GM11168 (cell line): Measurements from ENCODE around the gene CAPRIN2.

Source experiments
- in situ Hi-C: fragments of 300-500 bp; cut with MboI; formaldehyde crosslinking; loops from one replicate; pipeline ENCODE4 v1.12.0; 2022; ENCODE audit warnings: low sequenced_read_pairs; ENCODE audit not compliant: unreplicated experiment

Gene CAPRIN2

DNA sequence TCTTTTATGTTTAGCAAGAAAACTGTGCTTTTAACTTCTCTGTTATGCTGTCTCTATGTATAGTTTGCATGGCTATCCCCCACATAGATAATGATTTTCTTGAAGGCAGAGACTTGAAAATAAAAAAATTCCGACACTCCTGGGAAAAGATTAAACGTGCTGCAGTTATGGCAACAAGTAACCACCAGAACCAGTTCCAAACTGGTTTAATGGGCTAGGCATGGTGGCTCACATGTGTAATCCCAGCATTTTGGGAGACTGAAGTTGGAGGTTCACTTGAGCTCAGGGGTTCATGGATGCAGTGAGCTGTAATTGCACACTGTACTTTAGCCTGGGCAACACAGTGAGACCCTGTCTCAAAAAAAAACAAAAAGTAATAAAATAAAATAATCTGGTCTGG is 15.1 kb upstream of the CAPRIN2 start:
- in situ Hi-C loops, result no loop called here

DNA sequence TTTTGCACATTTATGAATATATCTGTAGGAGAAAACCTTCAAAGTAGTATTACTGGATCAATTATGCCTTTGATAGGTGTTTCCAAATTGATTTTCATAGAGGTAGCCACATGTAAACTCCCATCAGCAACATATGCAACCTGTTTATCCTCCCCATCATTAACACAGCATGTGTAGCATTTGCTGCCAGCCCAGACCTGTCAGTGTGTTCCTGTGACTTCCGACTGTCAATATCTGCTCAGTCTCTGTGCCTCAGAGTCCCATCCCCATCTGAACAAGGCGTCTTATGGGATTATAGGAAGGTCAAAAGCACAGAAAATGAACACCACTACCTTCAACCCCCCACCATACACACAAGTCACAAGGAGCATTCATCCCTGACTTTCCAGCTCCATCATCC is 9.5 kb upstream of the CAPRIN2 start:
- in situ Hi-C loops, result no loop called here

DNA sequence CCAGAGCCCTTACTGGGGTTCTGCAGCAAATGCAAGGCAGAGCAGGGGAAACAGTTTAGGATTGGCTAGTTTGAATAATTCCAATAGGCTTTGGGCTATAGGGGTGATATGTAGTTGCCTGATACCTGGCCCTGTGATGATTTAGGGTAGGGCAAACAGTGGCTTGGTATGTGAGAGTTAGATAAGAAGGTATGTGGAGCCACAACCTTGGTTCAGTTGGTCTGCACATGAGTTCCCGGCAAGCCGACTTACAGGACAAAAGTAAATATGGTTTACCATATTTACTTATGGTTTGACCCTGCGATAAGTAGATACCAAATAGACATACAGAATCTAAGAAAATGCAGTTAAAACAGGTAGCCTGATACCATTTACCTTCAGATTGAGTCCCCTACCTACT is 8.3 kb upstream of the CAPRIN2 start:
- in situ Hi-C loops, result no loop called here

DNA sequence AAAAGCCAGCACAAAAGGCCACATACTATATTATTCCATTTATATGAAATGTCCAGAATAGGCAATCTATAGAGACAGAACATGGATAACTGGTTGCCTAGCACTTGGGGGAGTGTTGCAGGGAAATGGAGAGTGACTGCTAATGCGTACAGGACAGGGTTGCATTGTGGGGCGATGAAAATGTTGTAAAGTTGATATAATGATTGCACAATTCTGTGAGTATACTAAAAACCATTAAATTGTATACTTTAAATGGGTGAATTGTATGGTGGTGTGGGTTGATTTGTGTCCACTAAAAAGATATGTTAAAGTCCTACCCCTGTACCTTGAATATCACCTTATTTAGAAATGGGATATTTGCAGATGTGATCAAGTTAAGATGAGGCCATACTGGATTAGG is 7.0 kb upstream of the CAPRIN2 start:
- in situ Hi-C loops, result no loop called here

DNA sequence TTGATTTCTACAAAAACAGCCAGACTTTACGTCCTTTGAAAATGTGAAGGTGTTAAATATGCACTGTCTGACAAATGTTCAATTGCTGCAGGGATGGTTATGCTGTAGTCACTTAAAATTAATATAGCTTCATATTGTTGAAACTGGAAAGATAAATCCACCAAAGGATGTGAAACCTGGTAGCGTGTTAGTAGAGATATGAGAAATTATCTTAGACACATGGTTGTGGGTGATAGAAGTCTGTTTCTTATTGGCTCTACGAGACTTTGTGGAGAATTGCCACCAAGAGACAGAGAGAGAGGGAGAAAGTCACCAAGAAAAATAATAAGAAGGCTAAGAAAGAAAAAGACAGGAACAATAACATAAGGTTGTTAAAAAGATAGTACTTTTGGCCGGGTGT is 2.6 kb upstream of the CAPRIN2 start:
- in situ Hi-C loops, result no loop called here

DNA sequence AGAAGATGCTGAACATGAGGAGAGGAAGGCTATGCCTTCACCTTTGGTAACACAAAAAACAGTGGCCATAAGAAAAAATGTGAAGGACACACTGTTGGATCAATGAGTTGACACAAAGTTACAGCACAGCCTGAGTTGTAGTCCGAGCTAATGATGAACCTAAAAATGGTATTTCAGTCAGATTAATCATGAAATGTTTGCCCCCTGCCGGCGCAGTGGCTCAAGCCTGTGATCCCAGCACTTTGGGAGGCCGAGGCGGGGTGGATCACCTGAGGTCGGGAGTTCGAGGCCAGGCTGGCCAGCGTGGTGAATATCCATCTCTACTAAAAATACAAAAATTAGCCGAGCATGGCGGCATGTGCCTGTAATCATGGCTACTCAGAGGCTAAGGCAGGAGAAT is 1.3 kb upstream of the CAPRIN2 start:
- in situ Hi-C loops, result no loop called here

DNA sequence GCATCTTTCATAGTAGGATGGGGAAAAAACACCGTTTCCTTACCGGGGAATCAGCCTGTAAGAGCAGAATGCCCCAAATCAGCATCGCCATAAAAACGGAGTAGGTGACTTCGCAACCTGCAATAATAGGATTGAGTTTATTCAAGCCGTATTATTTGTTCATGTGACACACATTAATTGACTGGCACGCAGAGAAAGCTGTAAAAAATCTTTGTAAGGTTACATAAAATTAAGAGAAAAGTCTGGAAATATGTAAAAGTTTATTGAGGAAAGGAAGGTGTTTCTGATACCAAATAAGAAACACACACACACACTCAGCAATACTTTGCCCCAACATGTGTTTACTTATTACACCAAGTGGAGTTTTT is 628 bp upstream of the CAPRIN2 start:
- in situ Hi-C loops, result no loop called here

DNA sequence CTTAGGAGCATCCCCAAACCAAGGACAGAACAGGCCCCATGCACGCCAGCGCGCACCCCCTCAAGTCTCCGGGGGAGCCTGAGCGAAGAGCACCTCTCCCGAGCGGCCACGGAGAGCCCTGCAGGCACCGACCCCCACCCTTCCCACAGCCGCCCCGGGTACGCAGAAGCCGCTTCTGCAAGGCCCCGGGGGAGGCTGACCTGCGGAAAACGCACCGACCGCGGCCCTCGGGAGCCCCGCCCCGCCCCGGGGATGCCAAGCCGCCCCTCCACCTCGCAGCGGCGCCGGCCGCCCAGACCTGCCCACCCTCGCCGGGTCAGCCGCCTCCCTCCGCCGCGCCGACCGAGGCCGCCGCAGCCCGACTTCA is 385 bp downstream of the CAPRIN2 start:
- in situ Hi-C loops, result no loop called here

DNA sequence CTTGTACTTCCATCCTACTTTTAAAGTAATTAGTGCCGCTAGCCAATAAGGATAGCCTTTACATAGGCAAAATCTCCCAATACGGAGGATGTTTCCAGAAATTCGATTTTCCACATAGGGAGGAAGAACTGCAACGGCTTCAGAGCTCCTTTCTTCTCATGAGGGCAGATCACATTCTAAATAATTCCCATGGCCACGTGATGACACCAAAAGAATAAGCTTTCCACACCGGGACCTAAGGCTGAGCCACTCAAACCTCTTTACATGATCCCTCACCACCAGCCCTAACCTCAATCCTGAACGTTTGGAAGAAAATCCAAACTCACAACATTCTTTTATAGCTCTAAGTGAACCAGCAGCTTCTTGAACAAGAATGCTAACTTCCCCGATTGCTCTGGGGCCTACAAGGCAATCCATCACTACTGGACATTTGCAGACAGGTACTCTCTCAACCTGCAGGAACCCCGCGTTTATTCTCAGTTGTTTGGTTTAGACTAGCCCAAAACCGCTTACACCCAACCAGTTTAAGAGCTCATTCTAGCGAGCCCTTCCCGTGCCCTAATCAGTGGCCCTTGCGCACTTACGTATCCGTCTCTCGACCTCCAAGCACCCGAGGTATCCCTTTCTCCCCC is 884 bp downstream of the CAPRIN2 start:
- in situ Hi-C loops, result no loop called here

DNA sequence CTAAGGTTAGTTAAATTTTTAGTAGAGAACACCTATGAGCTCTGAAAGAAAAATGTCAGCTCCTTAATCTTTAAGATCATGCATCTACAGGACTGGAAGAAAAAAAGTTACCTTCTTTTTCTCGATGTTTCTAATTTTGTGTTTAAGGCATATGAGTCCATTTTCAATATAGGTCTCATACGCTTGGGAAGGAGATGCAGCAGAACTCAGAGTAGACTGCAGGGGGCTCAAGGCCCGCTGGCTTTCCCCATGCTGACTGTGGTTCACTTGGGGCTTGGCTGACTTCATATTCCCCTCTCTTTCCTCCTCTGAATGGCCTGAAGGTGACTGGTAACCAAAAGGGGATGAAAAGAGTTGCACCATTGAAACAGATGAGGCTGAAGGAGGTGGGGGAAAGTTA is 1.5 kb downstream of the CAPRIN2 start:
- in situ Hi-C loops, result no loop called here

DNA sequence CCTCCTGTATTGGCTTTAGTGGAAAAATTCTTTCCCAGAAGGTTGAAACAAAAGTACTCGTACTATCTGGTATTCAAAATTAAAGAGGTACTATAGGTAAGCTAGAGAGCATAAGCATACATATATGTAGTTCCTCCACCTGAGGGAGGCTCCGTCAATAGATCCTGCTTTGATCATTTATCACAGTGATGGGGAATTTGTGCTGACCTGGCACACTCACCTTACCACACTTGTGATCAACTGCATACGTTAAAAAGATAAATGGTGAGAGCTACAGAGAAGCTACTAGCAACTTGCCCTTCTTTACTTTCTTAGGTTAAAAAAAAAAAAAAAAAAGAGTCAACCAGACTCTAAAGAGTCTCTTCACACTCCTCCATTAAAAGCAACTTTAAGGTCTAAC is 2.5 kb downstream of the CAPRIN2 start:
- in situ Hi-C loops, result no loop called here

DNA sequence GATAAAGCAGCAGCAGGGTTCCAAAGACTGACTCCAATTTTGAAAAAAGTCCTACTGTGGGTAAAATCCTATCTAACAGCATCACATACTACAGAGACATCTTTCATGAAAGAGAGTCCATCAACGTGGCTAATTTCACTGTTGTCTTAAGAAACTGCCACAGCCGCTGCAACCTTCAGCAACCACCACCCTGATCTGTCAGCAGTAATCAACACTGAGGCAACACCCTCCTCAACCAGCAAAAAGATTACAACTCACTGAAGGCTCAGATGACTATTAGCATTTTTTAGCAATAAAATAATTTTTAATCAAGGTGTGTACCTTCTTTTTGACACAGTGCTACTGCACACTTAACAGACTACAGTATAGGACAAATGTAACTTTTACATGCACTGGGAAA is 6.6 kb downstream of the CAPRIN2 start:
- in situ Hi-C loops, result no loop called here

DNA sequence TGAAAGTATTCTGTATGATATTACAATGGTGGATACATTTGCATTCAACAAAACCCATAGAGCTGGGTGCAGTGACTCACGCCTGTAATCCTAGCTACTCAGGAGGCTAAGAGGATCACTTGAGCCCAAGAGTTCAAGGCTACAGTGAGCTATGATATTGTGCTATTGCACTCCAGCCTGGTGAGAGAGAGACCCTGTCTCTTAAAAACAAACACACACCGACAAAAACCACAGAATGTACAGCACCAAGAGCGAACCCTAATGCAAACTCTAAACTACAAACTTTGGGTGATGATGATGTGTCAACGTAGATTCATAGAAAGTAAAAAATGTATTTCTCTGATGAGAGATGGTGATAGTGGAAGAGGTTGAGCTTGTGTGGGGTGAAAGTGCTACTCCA is 8.6 kb downstream of the CAPRIN2 start:
- in situ Hi-C loops, result no loop called here

DNA sequence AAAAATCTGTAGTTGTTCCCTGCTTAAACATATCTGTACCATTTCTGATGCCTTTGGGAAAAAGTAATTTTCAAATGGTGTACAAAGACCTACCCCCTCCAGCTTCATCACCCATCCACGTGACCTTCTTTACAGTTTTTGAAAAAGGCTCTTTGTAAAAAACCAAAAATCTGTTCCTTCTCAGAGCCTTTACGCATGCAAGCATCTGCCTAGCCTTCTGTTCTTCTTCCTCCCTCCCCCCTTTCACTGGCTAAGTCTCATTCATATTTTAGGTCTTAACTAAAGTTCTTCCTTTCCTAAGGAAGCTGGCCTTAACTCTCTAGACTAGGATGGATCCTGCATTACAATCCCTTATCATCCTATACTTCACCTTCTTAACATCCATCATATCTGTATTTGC is 10.4 kb downstream of the CAPRIN2 start:
- in situ Hi-C loops, result no loop called here

DNA sequence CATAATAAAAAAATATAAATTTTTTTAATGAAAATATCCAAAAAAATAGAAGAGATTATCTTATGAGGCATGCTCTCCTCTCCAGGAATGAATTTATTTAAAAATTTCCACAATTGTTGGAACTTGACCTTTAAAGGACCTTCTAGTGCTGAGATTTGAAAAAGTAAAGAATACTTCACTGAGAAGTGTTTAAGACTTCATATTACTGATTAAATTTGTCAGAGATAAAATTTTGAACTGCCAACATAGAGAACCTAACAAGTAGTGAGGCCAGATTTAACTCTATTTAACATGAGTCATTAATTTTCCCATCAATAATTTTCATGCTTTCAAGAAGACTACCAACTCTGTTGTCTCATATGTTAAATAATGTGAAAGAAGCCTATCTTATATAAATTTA is 14.5 kb downstream of the CAPRIN2 start:
- in situ Hi-C loops, result no loop called here

DNA sequence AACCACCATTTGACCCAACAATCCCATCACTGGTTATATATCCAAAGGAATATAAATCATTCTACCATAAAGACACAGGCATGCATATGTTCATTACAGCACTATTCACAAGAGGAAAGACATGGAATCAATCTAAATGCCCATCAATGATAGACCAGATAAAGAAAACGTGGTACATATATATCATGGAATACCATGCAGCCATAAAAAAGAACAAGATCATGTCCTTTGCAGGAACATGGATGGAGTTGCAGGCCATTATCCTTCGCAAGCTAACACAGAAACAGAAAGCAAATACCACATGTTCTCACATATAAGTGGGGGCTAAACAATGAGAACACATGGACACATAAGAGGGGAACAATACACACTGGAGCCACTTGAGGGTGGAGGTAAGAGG is 15.7 kb downstream of the CAPRIN2 start:
- in situ Hi-C loops, result no loop called here

DNA sequence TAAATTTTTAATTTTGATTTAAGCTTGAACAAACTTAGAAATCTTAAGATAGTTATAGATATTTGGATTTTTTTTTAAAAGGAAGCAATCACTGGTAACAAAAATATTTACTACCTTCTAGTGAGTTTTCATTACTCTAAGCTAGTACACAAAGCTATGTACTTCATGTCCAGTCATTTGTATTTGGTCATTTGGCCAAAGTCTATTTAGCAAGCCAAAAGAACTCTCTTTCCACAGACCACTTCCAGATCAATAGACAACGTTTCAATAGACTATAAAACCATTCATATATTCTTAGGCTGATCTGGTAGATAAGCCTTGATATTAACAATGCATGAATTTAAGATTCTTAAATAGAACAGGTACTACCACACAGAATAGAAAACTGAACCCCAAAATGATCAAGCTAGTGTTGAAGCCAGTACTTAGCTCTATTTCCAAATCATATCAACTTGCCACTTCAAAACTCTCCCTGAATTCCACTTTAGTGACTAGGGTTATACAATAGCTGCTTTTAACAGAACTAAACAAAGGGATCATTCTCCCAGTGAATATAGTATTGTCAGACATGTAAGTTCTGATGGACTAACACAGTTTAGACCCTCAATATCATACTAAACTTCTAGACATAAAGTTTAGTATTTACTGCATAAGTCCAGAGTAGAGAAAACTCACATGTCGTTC is 21.7 kb downstream of the CAPRIN2 start:
- in situ Hi-C loops, result no loop called here

DNA sequence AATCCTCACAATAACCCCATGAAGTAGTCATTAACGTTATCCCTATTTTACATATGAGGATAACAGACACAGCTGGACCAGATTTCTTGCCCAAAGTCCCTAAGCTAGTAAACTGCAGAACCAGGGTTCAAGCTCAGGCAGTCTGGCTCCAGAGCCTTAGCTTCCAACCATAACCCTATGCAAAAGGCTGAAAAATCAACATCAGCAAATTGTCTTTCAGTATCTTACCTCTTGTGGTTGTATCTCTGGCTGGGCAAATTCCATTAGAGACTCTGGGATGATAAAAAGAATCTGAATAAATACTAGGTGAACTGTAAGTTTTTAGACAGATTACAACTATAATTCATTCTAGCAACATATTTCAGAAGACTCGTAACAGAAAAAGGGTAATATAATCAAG is 24.7 kb downstream of the CAPRIN2 start:
- in situ Hi-C loops, result no loop called here

DNA sequence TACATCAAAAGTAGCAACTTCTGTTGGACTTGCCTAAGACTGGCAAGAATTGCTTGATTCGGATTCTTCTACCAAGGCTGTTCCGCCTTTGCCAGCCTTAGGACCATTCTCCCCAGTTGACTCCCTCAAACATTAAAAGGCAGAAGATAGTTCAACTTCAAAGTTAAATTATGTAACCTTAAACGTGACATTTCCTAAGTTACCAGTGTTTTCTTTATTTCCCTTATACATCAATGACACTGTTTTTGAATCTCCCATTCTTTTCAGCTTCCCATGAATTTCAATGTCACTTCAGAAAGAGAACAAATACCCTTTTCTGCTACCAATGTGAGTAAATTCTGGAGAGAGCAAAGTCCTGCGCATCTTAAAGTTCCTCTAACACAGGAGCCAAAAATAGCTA is 25.2 kb downstream of the CAPRIN2 start:
- in situ Hi-C loops, result no loop called here

DNA sequence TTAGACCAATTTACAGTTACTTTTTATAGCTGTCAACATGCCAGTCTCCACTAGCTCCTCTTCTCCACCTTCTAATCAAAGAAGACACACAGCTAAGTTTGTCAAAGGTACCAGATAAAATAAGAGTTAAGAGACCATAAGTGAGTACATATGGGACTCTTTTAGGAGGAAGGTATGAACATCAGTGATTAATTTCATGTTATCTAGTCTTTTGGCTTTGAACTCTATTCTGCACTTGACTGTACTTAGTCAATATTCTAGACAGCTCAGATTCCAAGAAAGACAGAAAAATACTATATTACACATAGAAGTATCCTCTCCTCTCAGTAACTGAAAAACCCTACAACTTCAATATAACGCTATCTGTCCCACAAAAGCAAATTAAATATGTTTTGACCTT is 28.1 kb downstream of the CAPRIN2 start:
- in situ Hi-C loops, result no loop called here

DNA sequence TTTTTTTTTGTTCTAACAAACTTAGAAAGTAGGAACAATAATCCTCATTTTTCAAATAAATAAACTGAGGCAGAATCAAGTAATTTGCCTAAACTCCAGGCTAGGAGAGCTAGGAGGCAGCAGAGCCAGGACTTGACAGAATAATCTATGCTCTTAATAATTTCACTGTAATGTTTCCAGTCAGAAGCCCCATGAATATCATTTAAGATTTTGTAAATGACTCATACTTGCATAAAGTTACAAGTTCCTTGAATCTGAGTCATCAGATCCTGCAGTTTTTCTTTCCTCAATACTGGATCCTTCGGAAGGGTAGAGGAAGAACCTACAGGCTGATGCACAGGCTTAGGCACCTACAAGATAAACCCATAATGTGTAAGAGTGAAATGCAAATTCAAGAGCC is 29.0 kb downstream of the CAPRIN2 start:
- in situ Hi-C loops, result no loop called here

DNA sequence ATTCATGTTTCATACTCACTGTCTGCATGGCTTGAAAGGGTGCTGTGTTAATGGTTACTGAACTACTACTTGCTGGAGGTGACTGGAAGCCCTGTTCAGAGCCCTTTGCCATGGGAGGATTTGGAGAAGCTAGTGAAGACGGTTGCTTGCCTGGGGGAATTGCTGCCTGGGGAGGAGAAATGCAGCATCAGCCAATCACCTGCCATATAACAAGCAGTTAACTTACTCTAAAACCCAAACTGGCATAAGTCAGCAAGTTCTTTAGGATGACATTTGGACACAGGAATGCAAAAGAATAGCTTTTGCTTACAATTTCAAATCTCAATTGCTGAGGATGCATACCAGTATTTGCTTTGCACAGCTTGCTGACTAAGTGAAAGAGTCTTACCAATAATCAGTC is 35.7 kb downstream of the CAPRIN2 start:
- in situ Hi-C loops, result no loop called here
